GM12878 (cell line): ENCODE results near the gene ADGRG1. TPM values are rescaled to one million over a fixed set of nuclear protein-coding genes. Genes with fewer than 3 reads are reported as not detected.

Experiments used
- ATAC-seq: fragments of 200-7000 bp; cut with Tn5 transposase; 3 replicates; pipeline ENCODE4 v1.9.1; 2020; ENCODE audit warnings: mild to moderate bottlenecking, moderate library complexity
- BruUV-seq: library from RNA; stranded (reverse); fragments of 400-500 nt; replicated peaks from 2 replicates; lab custom pipeline; 2021; lab: Mats Ljungman, UMichigan
- CTCF ChIA-PET: fragments of 300-600 bp; sonication (Branson Sonifier 250); formaldehyde crosslinking; extraction: SDS; loops from one replicate; lab custom pipeline; 2021; ENCODE audit warnings: inconsistent platforms; lab: Yijun Ruan, JAX
- POLR2A ChIA-PET: fragments of 350-600 bp; formaldehyde crosslinking; extraction: SDS; loops from one replicate; lab custom pipeline; 2021; ENCODE audit warnings: inconsistent platforms; lab: Charles Lee
- RAD21 ChIA-PET: fragments of 300-600 bp; sonication (Branson Sonifier 250); formaldehyde crosslinking; loops from one replicate; lab custom pipeline; 2023; ENCODE audit warnings: antibody characterized with exemption; ENCODE audit not compliant: unreplicated experiment; lab: Charles Lee
- SMC1A ChIA-PET: fragments of 300-600 bp; sonication (Branson Sonifier 250); formaldehyde crosslinking; loops from one replicate; lab custom pipeline; 2023; ENCODE audit not compliant: unreplicated experiment, uncharacterized antibody; lab: Charles Lee
- DNase-seq: peaks from one replicate; pipeline ENCODE4 v3.0.0-alpha.2; 2011; ENCODE audit warnings: low read depth, low spot score
- FAIRE-seq: peaks from 3 replicates; lab custom pipeline; 2011; peaks lifted over from hg19 to GRCh38; lab: Jason Lieb, UNC
- H2AFZ ChIP-seq: 2 replicates; pipeline ENCODE4 v1.6.0; 2011; ENCODE audit warnings: low read depth, low read length, control low read depth; ENCODE audit not compliant: control insufficient read depth
- H3K27ac ChIP-seq: 2 replicates; pipeline ENCODE4 v1.5.1; 2011; ENCODE audit warnings: control low read depth; ENCODE audit not compliant: control insufficient read depth, insufficient read depth
- H3K27me3 ChIP-seq, 2 experiments: replicated peaks in 1 of 2; 2 replicates each; pipeline versions ENCODE4 v1.6.0 to v1.6.1; 2011; ENCODE audit warnings: low read length in 1 of 2; ENCODE audit not compliant: control insufficient read depth in 2 of 2, insufficient read depth in 2 of 2
- H3K36me3 ChIP-seq, 2 experiments: 2 replicates each; pipeline ENCODE4 v1.5.1; 2011; ENCODE audit warnings: low read length in 1 of 2; ENCODE audit not compliant: control insufficient read depth in 2 of 2, insufficient read depth in 2 of 2
- H3K4me1 ChIP-seq: 2 replicates; pipeline ENCODE4 v1.6.1; 2011; ENCODE audit warnings: mild to moderate bottlenecking, low read length, moderate library complexity, mixed read lengths; ENCODE audit not compliant: control insufficient read depth, insufficient read depth
- H3K4me2 ChIP-seq: 2 replicates; pipeline ENCODE4 v1.6.0; 2011; ENCODE audit warnings: control low read depth; ENCODE audit not compliant: control insufficient read depth, insufficient read depth
- H3K4me3 ChIP-seq: fragments of 200-600 bp; sonication (generic); 2 replicates; pipeline ENCODE4 v1.5.1; 2016
- H3K79me2 ChIP-seq: 2 replicates; pipeline ENCODE4 v1.6.0; 2011; ENCODE audit warnings: low read length; ENCODE audit not compliant: control insufficient read depth, insufficient read depth
- H3K9ac ChIP-seq: 2 replicates; pipeline ENCODE4 v1.8.0; 2011; ENCODE audit warnings: low read length, control low read depth, mixed read lengths; ENCODE audit not compliant: control insufficient read depth, insufficient read depth
- H3K9me3 ChIP-seq: replicated peaks from 3 replicates; pipeline ENCODE4 v1.5.1; 2011; ENCODE audit warnings: mild to moderate bottlenecking, low read length; ENCODE audit not compliant: control insufficient read depth, insufficient read depth
- H4K20me1 ChIP-seq: 2 replicates; pipeline ENCODE4 v1.6.0; 2011; ENCODE audit not compliant: control insufficient read depth, insufficient read depth
- FOXK2 ChIP-seq: fragments of 450-650 bp; IDR thresholded peaks from 2 replicates; pipeline ENCODE4 v1.6.1; 2017; ENCODE audit warnings: mild to moderate bottlenecking, moderate library complexity
- HCFC1 ChIP-seq: fragments of 150-350 bp; IDR thresholded peaks from 2 replicates; pipeline ENCODE4 v1.6.1; 2014; ENCODE audit warnings: low read length
- IRF4 ChIP-seq: IDR thresholded peaks from 2 replicates; pipeline ENCODE4 v1.6.1; 2011; ENCODE audit warnings: low read depth, low read length
- NFXL1 ChIP-seq: fragments of 450-650 bp; IDR thresholded peaks from 2 replicates; pipeline ENCODE4 v1.6.1; 2017; ENCODE audit warnings: antibody characterized with exemption, mild to moderate bottlenecking, borderline replicate concordance
- PAX8 ChIP-seq: fragments of 450-650 bp; IDR thresholded peaks from 2 replicates; pipeline ENCODE4 v1.6.1; 2017; ENCODE audit warnings: mild to moderate bottlenecking, moderate library complexity
- POLR2AphosphoS5 ChIP-seq: IDR thresholded peaks from 2 replicates; pipeline ENCODE4 v1.6.1; 2011; ENCODE audit warnings: mild to moderate bottlenecking, low read length, inconsistent platforms
- POU2F2 ChIP-seq: IDR thresholded peaks from 3 replicates; pipeline ENCODE4 v1.6.1; 2011; ENCODE audit warnings: low read depth, mild to moderate bottlenecking, low read length, borderline replicate concordance
- SMARCA5 ChIP-seq: fragments of 450-650 bp; IDR thresholded peaks from 2 replicates; pipeline ENCODE4 v1.6.1; 2017; ENCODE audit warnings: mild to moderate bottlenecking
- SMC3 ChIP-seq: IDR thresholded peaks from 2 replicates; pipeline ENCODE4 v1.6.1; 2011; ENCODE audit warnings: low read length, improper control_type of control experiment, borderline replicate concordance
- WGBS: methylation state at CpG from one replicate; pipeline ENCODE4 v1.1.6; 2016; ENCODE audit warnings: low lambda C conversion rate; ENCODE audit not compliant: insufficient replicate concordance, insufficient coverage; ENCODE audit errors: missing lambda C conversion rate; 5-methylcytosine and 5-hydroxymethylcytosine counted together
- in situ Hi-C: fragments of 300-500 bp; cut with MboI; formaldehyde crosslinking; loops from 9 replicates; pipeline ENCODE4 v1.14.3; 2018; ENCODE audit warnings: mixed read lengths
- intact Hi-C: fragments of 100-400 bp; cut with micrococcal nuclease; formaldehyde crosslinking; loops from one replicate; pipeline ENCODE4 v1.14.2; 2022; ENCODE audit not compliant: unreplicated experiment
- polyA plus RNA-seq, 11 experiments: library from polyadenylated mRNA; depleted of rRNA in 4 of 11; unstranded in 6 of 11; stranded (reverse) in 5 of 11; fragments of >200 nt; fragmentation: Nextera tagmentation in 4 of 11; fragmentation: Illumina TruSeq in 1 of 11; extraction: Ambion mirVana in 4 of 11; extraction: Trizol in 1 of 11; gene quantifications; 1 replicate in 1 of 11; 2 replicates in 10 of 11; pipeline versions ENCODE4 v1.2.1 to v1.2.3, GENCODE V29; 2011 to 2016; ENCODE audit warnings: inconsistent platforms in 2 of 11, missing spikeins in 2 of 11, low read depth in 1 of 11
- total RNA-seq, 4 experiments: library from RNA; depleted of rRNA in 3 of 4; stranded (reverse); fragments of >200 nt in 3 of 4; fragmentation: Illumina TruSeq in 1 of 4; extraction: Trizol in 1 of 4; gene quantifications; 2 replicates each; pipeline versions ENCODE4 v1.2.1 to v1.2.3, GENCODE V29; 2013 to 2021
- TF ChIP-seq, protein P1 (sequence below): fragments of 450-650 bp; IDR thresholded peaks from 2 replicates; pipeline ENCODE4 v1.6.1; 2016; ENCODE audit warnings: mild to moderate bottlenecking
- TF ChIP-seq, protein P2 (sequence below): fragments of 450-650 bp; IDR thresholded peaks from 2 replicates; pipeline ENCODE4 v1.6.1; 2017; ENCODE audit warnings: low read depth, mild to moderate bottlenecking, moderate library complexity

Gene ADGRG1
- total and polyA plus RNA-seq, 10 of the 15 experiments (the other 5 are each of a cell fraction or from before 2014, with no cell fraction given) = 0.07 to 2.0 (median 0.75) TPM

DNA sequence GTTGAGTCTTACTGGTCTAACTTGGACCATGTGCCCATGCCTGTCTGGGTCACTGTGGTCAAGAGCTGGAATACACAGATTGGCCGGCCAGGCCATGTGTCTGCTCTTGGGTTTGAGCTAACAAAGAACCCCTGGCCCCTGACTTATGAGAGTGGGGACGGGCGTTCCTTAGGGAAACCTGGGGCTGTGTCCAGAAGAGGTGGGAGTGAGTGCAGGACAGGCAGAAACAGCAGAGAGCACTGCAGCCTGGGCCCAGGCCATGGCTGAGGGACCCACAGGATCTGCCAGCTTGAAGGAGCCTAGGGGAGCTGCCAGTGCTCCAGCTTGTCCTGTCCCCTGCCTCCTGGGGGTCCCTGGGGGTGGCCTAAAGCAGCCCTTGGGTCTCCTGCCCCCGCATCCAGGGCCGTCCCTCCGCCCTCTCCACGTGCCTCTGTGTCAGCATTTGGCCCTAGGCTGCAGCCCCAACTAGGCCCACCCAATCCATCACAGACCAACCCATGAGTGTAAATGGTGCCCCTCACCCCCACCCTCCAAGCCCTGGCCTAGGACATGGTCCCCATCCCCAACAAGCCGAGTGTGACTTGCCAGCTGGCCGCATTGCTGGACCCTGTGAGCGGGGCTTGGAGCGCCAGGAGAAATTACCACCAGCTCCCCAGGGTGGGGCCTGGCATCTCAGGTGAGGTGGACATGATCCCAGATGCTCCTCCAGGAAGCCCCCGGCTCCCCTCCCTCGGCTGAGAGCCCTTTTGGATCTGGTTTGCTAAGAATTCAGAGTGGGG, 53.7 kb downstream of the ADGRG1 start:
- in situ Hi-C loops (no loop called here), intact Hi-C loops (no loop called here)
- WGBS = 13% methylated on average over 13 of the region's 13 CpGs
- H4K20me1 ChIP-seq = no peaks in the 10 kb centered on the region
- RAD21 ChIA-PET = no interaction called here
- no peak for FAIRE-seq
- H3K4me1 ChIP-seq = no peaks in the 10 kb centered on the region
- no peaks in the 10 kb centered on the region for H3K36me3 ChIP-seq
- no peak for TF ChIP-seq HCFC1
- TF ChIP-seq, protein P1, sequence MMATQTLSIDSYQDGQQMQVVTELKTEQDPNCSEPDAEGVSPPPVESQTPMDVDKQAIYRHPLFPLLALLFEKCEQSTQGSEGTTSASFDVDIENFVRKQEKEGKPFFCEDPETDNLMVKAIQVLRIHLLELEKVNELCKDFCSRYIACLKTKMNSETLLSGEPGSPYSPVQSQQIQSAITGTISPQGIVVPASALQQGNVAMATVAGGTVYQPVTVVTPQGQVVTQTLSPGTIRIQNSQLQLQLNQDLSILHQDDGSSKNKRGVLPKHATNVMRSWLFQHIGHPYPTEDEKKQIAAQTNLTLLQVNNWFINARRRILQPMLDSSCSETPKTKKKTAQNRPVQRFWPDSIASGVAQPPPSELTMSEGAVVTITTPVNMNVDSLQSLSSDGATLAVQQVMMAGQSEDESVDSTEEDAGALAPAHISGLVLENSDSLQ = no peak
- TF ChIP-seq POU2F2 = no peak
- TF ChIP-seq NFXL1 = no peak
- no peak for TF ChIP-seq PAX8
- TF ChIP-seq POLR2AphosphoS5 = no peak
- no peak for TF ChIP-seq SMARCA5
- no peak for TF ChIP-seq IRF4
- no peak for TF ChIP-seq SMC3
- TF ChIP-seq, protein P2, sequence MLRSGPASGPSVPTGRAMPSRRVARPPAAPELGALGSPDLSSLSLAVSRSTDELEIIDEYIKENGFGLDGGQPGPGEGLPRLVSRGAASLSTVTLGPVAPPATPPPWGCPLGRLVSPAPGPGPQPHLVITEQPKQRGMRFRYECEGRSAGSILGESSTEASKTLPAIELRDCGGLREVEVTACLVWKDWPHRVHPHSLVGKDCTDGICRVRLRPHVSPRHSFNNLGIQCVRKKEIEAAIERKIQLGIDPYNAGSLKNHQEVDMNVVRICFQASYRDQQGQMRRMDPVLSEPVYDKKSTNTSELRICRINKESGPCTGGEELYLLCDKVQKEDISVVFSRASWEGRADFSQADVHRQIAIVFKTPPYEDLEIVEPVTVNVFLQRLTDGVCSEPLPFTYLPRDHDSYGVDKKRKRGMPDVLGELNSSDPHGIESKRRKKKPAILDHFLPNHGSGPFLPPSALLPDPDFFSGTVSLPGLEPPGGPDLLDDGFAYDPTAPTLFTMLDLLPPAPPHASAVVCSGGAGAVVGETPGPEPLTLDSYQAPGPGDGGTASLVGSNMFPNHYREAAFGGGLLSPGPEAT = no peak
- TF ChIP-seq FOXK2 = no peak
- no peaks in the 10 kb centered on the region for H3K79me2 ChIP-seq
- H3K27ac ChIP-seq = no peak overlapping the region
- POLR2A ChIA-PET = no interaction called here
- H3K4me2 ChIP-seq = no peak overlapping the region
- H3K27me3 ChIP-seq = no peaks in the 10 kb centered on the region
- no peaks in the 10 kb centered on the region for H3K9me3 ChIP-seq
- H3K9ac ChIP-seq = no peak overlapping the region
- no peak for DNase-seq
- BruUV-seq = no TSS peak
- no peak overlapping the region for H3K4me3 ChIP-seq
- SMC1A ChIA-PET = no interaction called here
- no peak overlapping the region for H2AFZ ChIP-seq
- no peak for ATAC-seq
- CTCF ChIA-PET = interaction anchor here (0.7 kb wide), 1 partner anchor 16 kb away, joined by 3 read pairs; no protein-coding TSS in a partner anchor
